K562 (cell line): ENCODE measurements around the gene LRIT1.

ENCODE experiments used
- CTCF ChIP-seq, 3 experiments: IDR thresholded peaks in 2 of 3; conservative IDR thresholded peaks in 1 of 3; 2 replicates each; pipeline ENCODE4 v1.5.1; 2011 to 2012; ENCODE audit warnings: low read length in 3 of 3, mild to moderate bottlenecking in 3 of 3, control low read depth in 2 of 3, improper control_type of control experiment in 1 of 3, inconsistent platforms in 1 of 3, low read depth in 1 of 3, mixed read lengths in 1 of 3, moderate library complexity in 1 of 3; ENCODE audit not compliant: insufficient read depth in 2 of 3
- ESRRB ChIP-seq: fragments of 250-450 bp; sonication (Bioruptor Pico); IDR thresholded peaks from 2 replicates; pipeline ENCODE4 v1.5.0; 2020; ENCODE audit warnings: mild to moderate bottlenecking, moderate library complexity, borderline replicate concordance
- EZH2 ChIP-seq: IDR thresholded peaks from 2 replicates; pipeline ENCODE4 v1.6.1; 2012; ENCODE audit warnings: low read depth, mild to moderate bottlenecking, inconsistent platforms, low read length, borderline replicate concordance
- GATAD2A ChIP-seq: fragments of 450-650 bp; IDR thresholded peaks from 2 replicates; pipeline ENCODE4 v1.6.1; 2017
- KLF16 ChIP-seq: IDR thresholded peaks from 2 replicates; pipeline ENCODE4 v1.6.1; 2016; ENCODE audit warnings: antibody characterized with exemption
- LARP7 ChIP-seq: fragments of 450-650 bp; IDR thresholded peaks from 2 replicates; pipeline ENCODE4 v1.6.1; 2016
- MTA1 ChIP-seq: fragments of 450-650 bp; IDR thresholded peaks from 2 replicates; pipeline ENCODE4 v1.6.1; 2017; ENCODE audit warnings: borderline replicate concordance
- POLR2AphosphoS5 ChIP-seq: IDR thresholded peaks from 2 replicates; pipeline ENCODE4 v1.6.1; 2011; ENCODE audit warnings: mild to moderate bottlenecking, low read depth, low read length, moderate library complexity; ENCODE audit not compliant: control insufficient read depth, insufficient read depth
- ZC3H4 ChIP-seq: sonication (generic); formaldehyde crosslinking; IDR thresholded peaks from 2 replicates; pipeline ENCODE4 v1.9.0; 2021; ENCODE audit warnings: missing genetic modification reagents, borderline replicate concordance
- TF ChIP-seq, protein P1 (sequence below): sonication (generic); formaldehyde crosslinking; IDR thresholded peaks from 2 replicates; pipeline ENCODE4 v1.5.0; 2020; ENCODE audit warnings: missing genetic modification reagents
- TF ChIP-seq, protein P2 (sequence below), 2 experiments: IDR thresholded peaks; 2 replicates each; pipeline ENCODE4 v1.6.1; 2012; ENCODE audit warnings: improper control_type of control experiment in 2 of 2, low read depth in 2 of 2, low read length in 2 of 2, borderline replicate concordance in 1 of 2

DNA sequence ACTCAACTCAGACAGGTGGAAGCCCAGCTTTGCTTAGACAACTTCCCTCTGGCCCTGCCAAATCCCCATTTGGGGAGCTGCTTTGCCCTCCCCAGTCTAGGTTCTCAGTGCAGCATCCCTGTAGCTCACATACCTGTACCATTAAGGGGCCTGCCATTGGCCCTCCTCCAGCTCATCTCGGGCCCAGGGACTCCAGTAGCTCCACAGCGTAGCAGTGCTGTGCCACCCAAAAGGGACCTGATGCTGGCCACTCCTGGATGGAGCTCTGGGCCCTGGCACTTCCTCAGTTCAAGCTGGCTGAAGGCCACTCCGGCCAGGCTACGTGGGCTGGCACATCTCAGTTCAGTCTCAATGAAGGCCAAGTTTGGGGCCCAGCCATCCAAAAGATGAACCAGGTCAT lies 7.4 kb downstream of the LRIT1 start:
- TF ChIP-seq ZC3H4 (CRISPR knock-in tag): no peak
- TF ChIP-seq POLR2AphosphoS5: no peak
- no peak for TF ChIP-seq KLF16
- TF ChIP-seq ESRRB (CRISPR knock-in tag): no peak
- TF ChIP-seq CTCF (IDR thresholded peaks at IDR 0.05 in 2 of 3, conservative IDR thresholded peaks at IDR 0.05 in 1 of 3; ENCODE audit: insufficient read depth in 2 of 3, low read depth in 1 of 3, low read length in 3 of 3): no peak
- TF ChIP-seq, protein P1, sequence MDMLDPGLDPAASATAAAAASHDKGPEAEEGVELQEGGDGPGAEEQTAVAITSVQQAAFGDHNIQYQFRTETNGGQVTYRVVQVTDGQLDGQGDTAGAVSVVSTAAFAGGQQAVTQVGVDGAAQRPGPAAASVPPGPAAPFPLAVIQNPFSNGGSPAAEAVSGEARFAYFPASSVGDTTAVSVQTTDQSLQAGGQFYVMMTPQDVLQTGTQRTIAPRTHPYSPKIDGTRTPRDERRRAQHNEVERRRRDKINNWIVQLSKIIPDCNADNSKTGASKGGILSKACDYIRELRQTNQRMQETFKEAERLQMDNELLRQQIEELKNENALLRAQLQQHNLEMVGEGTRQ (CRISPR knock-in tag): no peak
- no peak for TF ChIP-seq LARP7
- TF ChIP-seq EZH2: no peak
- TF ChIP-seq, protein P2, sequence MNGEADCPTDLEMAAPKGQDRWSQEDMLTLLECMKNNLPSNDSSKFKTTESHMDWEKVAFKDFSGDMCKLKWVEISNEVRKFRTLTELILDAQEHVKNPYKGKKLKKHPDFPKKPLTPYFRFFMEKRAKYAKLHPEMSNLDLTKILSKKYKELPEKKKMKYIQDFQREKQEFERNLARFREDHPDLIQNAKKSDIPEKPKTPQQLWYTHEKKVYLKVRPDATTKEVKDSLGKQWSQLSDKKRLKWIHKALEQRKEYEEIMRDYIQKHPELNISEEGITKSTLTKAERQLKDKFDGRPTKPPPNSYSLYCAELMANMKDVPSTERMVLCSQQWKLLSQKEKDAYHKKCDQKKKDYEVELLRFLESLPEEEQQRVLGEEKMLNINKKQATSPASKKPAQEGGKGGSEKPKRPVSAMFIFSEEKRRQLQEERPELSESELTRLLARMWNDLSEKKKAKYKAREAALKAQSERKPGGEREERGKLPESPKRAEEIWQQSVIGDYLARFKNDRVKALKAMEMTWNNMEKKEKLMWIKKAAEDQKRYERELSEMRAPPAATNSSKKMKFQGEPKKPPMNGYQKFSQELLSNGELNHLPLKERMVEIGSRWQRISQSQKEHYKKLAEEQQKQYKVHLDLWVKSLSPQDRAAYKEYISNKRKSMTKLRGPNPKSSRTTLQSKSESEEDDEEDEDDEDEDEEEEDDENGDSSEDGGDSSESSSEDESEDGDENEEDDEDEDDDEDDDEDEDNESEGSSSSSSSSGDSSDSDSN (IDR thresholded peaks at IDR 0.05; ENCODE audit: borderline replicate concordance in 1 of 2, low read depth in 2 of 2, low read length in 2 of 2): no peak
- no peak for TF ChIP-seq GATAD2A
- no peak for TF ChIP-seq MTA1
